NCI-H128 (cell line): ENCODE data around the gene COA8.

Source experiments
- DNase-seq: peaks from one replicate; lab custom pipeline; 2025; ENCODE audit not compliant: unreplicated experiment; lab: John Stamatoyannopoulos, UW

Gene COA8

GRCh38 chr14:103547941-103548462, 14.8 kb upstream of the COA8 start:
- no peak for DNase-seq

- DNase-seq = no peak
These were observed 14.1 kb upstream of the COA8 start for GRCh38 chr14:103548463-103549351.

DNA sequence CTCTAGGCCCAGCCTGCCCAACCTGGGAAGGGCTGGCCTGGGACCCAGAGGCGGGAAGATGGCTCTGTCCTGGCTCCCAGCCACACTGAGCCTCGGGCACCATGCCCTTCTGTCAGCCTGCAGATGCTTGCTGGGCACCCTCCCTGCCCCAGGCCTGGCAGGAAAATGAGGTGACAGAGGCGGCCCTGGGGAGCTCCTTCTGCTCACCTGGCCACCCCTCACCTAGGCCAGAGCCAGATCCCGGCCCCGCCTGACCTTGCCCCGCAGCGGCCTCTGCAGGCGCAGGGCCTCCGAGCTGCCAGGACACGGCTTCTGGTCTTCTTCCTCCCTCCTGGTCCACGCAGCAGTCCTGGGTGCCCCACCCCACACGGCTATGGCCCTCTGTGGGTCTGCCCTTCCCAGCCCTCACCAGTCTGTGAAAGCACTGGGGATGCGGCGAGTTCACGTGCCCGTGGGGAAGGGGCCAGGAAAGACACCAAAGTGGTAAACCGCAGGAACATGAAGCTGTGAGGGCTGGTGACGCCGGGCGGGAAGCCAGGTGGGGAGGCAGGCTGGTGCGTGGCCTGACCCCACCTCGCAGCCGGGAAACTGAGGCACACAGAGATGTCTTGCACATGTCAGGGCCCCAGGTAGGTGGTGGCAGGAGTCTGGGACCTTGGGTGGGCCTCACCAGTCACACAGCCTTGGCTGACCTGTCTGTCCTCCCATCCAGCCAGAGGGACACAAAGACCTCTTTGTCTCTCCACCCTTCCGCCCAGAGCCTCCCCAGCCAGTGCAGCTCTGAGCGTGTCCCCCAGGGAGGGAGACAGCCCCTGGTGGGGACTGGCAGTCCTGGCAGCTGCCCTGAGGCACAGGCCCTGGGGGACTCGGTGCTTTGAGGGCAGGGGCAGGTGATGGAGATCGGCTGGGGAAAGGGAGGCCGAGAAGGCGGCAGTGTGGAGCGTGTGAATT, 13.1 kb upstream of the COA8 start:
- DNase-seq = no peak

- no peak for DNase-seq
These were observed 12.1 kb upstream of the COA8 start for GRCh38 chr14:103550451-103551337.

- no peak for DNase-seq
These were observed 11.4 kb upstream of the COA8 start for GRCh38 chr14:103551338-103551762.

DNA sequence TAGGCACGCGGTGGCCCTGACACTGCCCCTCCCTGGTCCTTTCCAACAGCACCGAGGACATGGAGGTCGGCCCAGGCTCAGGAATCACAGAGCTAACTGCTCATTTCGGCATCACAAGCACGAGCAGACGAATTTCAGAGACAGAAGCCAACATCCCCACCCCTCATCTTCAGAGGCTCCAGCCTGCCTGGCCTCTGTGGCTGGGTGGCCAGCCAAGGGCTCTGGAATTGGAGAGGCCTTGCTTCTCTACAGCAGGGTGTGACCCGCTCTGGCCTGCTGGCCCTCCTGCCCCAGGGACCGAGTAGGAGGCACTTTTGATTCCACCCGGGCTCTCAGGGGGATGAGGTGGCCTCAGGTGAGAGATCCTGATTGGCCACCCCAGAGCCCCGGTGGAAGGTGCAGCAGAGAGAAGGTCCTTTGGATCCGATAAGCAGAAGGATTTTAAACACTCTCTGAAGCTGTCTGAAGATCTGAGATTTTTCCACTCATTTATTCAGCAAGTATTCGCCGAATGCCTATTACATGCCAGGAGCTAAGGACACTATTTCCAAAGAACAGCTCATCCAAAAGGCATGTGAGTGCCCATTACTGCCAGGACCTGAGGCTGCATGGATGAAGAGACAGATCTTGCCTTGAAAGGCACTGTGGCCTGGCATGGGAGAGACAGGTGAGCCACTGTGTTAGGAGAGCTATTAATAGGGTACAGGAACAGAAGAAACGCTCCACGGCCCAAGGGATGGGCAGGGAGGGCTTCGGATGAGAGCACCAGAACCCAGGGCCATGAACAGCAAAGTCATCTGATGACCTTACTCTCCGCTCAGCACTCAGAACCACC, 10.5 kb upstream of the COA8 start:
- DNase-seq = no peak

DNA sequence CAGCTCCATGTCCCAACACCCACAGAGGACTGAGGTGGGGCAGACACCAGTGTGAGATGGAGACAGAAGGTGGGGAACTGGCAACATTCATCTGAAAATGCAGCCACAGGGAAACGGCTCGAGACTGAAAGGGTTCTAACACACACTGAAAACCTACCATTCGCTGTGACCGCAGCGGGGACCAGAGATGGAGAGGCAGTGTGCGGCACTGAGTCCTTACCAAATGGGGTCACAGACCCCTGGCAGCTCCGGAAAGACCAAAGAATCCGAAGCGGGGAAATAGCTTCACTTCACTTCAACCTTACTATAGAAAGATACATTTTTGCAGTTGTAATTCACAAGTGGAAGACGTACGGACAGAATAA, 9.9 kb upstream of the COA8 start:
- DNase-seq = no peak

- no peak for DNase-seq
These were observed 7.0 kb upstream of the COA8 start for GRCh38 chr14:103555559-103556337.

GRCh38 chr14:103556946-103557758, 5.6 kb upstream of the COA8 start:
- no peak for DNase-seq

DNA sequence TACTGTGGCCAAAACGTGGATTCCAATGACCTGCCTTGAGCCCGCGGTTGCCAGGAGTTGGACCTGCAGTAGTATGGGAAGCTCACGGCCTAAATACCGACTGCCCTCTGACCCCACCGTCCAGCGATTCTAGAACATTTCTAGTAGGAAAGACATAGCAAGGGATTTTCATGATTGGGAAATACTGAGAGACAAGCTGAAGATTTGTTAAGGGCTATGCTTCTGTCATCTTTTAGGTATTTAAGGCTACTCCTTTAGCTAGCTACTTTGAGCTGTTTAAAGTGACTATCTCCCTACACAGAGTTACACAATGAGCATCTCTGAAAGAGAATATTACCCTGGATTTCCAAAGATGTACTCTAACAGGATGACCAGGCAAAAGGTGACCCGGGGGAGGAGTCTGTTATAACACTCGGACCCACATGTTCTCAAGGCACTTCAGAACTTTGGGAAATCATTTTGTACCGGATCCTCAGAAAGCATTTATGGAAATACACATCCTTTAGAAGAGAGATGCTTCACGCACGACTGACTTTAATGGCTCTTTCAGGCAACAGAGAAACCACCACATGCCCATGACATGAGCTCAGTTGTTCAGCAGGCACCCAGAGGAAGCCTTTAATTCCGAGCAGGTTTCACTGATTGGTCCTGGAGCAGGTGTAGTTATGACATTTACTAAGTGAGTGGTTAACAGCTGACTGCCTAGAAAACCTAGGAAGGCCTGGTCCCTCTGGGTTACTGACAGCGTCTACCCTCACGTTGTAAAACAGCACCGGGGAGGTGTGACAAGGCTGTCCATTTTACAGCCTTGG, 4.5 kb upstream of the COA8 start:
- peak; percentile 27 for DNase-seq

DNA sequence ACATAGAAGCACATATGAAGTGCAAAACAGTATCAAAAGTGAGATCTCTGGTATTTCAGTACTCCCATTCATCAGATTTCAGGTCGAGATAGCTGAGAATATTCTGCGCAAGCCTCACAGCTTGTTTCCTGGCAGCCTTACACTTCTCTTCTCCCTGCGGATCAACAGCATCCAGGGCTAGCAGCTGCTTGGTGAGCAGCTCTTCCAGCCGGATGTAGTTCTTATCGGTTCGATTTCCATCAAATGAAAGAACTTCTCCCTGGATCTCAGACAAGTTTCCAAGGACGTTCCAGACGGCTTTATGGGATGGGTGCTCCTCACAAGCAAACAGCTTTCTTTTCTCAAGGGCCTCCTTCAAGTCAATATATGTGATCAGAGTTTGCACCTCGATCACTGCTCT, 3.0 kb upstream of the COA8 start:
- no peak for DNase-seq

DNA sequence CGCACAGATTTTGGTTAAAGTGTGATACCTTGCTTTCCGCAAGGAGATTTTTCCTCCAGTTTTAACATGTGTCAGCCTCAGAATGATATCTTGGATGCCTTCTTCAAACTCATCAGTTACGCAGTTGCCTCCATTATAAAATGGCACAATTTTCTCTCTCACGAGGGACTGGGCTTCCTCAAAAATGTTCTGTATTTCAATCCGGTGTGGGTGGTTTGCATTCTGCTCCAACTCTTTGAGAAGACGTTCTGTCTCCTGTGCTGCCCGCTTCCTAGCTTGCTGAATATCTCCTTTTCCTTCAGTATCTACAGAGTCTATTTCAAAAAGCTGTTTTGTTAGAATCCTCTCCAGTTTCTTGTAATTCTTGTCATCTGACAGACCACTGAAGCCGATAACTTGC, 2.1 kb upstream of the COA8 start:
- DNase-seq = no peak

GRCh38 chr14:103561381-103562178, 1.2 kb upstream of the COA8 start:
- no peak for DNase-seq

DNA sequence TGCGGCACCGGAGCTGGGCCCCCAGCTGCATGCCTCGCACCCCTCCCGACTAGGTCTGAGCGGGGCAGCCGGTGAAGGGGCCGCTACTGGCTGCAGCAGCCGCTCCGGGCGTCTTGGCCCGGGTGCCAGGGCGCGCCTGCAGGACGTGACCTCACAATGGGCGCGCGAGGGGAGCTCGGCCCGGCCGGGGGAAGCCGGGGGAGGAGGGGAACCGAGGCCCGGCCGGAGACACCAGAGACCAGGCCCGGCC, 656 bp upstream of the COA8 start:
- DNase-seq = no peak

GRCh38 chr14:103563226-103563620, 463 bp downstream of the COA8 start:
- no peak for DNase-seq

DNA sequence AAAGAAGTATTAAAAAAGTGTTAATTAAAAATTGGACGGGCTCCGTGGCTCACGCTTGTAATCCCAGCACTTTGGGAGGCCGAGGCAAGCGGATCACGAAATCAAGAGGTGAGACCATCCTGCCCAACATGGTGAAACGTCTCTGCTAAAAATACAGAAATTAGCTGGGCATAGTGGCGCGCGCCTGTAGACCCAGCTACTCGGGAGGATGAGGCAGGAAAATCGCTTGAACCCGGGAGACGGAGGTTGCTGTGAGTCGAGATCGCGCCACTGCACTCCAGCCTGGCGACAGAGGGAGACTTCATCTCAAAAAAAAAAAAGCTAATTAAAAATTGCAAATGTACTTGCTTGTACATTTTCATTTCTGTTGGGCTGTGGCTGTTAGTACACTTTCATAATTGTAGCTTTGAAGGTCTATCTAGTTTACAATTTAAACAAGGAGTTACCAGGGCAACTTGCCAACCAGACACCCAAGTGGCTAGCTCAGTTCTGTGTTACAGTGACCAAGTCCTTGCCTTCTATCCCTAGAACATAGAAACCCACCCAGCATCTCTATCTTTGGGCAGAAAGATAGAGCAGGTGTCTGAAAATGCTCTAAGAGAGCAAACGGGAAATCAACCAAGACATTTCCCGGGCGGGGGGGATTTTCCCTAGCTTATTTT, 1.2 kb downstream of the COA8 start:
- no peak for DNase-seq
